ENCODE results near the gene PAM16.
"Not testable (repeated sequence)": the region's sequence is repeated elsewhere in the genome, so short reads cannot be mapped to it uniquely, and the experiment has no call there.

The PAM16 gene

GRCh38 chr16:4336701-4337539 lies 14.2 kb downstream of the PAM16 start:
- no peak for DNase-seq (ENCODE audit: low read depth in 3 of 3, low spot score in 1 of 3)

- no peak for DNase-seq (ENCODE audit: low read depth in 3 of 3, low spot score in 1 of 3)
Measured at GRCh38 chr16:4334724-4335495, 16.2 kb downstream of the PAM16 start.

- not testable (repeated sequence) for DNase-seq (ENCODE audit: low read depth in 3 of 3, low spot score in 1 of 3)
Measured at GRCh38 chr16:4333714-4334113, 17.4 kb downstream of the PAM16 start.

- DNase-seq (ENCODE audit: low read depth in 3 of 3, low spot score in 1 of 3): no peak
Measured at GRCh38 chr16:4333308-4333638, 17.8 kb downstream of the PAM16 start.

- DNase-seq (ENCODE audit: low read depth in 3 of 3, low spot score in 1 of 3): no peak
Measured at GRCh38 chr16:4332623-4333307, 18.4 kb downstream of the PAM16 start.

GRCh38 chr16:4332083-4332482 lies 19.0 kb downstream of the PAM16 start:
- no peak for DNase-seq (ENCODE audit: low read depth in 3 of 3, low spot score in 1 of 3)

GRCh38 chr16:4330277-4330874 lies 20.7 kb downstream of the PAM16 start:
- DNase-seq (ENCODE audit: low read depth in 3 of 3, low spot score in 1 of 3): peak; percentile 22 to 67 (median 39)

GRCh38 chr16:4328782-4329775 lies 22.0 kb downstream of the PAM16 start:
- no peak for DNase-seq (ENCODE audit: low read depth in 3 of 3, low spot score in 1 of 3)

- peak in 2 of 3 donors; percentile 15 to 44 for DNase-seq (ENCODE audit: low read depth in 3 of 3, low spot score in 1 of 3)
Measured at GRCh38 chr16:4328046-4328781, 22.9 kb downstream of the PAM16 start.

- no peak for DNase-seq (ENCODE audit: low read depth in 3 of 3, low spot score in 1 of 3)
Measured at GRCh38 chr16:4327386-4328045, 23.6 kb downstream of the PAM16 start.

GRCh38 chr16:4325253-4325758 lies 25.8 kb downstream of the PAM16 start:
- no peak for DNase-seq (ENCODE audit: low read depth in 3 of 3, low spot score in 1 of 3)

GRCh38 chr16:4324492-4325252 lies 26.4 kb downstream of the PAM16 start:
- DNase-seq (ENCODE audit: low read depth in 3 of 3, low spot score in 1 of 3): no peak

- no peak for DNase-seq (ENCODE audit: low read depth in 3 of 3, low spot score in 1 of 3)
Measured at GRCh38 chr16:4323845-4324488, 27.2 kb downstream of the PAM16 start.

GRCh38 chr16:4323071-4323844 lies 27.9 kb downstream of the PAM16 start:
- no peak for DNase-seq (ENCODE audit: low read depth in 3 of 3, low spot score in 1 of 3)

- no peak for DNase-seq (ENCODE audit: low read depth in 3 of 3, low spot score in 1 of 3)
Measured at GRCh38 chr16:4322121-4323052, 28.7 kb downstream of the PAM16 start.
